Measurements from ENCODE around the gene DMBX1.

DMBX1 gene

DNA sequence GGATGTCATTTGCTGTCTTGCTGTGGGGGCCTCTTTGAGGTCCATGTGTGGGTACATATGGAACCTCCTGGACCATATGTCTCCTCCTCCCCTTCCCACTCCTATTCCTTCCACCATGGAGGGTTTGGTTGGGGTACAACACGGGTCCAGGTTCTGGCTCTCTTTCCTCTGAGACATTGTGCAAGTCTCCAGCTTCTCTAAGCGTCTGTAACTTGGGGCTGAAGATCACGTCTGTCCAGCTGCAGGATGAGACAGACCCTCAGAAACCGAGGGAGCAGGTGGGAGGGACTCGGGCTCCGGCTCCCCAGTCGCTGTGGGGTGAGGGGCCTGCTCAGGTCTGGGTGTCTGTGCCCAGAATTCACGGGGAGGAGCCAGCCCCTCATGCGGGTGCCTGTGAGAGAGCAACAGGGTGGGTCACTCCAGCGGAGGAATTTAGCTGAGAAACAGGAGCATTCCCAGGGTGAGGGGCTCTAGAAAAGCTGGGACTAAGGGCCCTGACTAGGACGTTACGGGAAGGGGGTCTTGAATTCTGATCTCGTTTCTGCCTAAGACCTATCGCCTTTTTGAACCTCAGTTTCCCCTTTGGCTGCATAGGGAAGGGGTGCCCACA is 42.0 kb upstream of the DMBX1 start:
- TF ChIP-seq, protein P1, sequence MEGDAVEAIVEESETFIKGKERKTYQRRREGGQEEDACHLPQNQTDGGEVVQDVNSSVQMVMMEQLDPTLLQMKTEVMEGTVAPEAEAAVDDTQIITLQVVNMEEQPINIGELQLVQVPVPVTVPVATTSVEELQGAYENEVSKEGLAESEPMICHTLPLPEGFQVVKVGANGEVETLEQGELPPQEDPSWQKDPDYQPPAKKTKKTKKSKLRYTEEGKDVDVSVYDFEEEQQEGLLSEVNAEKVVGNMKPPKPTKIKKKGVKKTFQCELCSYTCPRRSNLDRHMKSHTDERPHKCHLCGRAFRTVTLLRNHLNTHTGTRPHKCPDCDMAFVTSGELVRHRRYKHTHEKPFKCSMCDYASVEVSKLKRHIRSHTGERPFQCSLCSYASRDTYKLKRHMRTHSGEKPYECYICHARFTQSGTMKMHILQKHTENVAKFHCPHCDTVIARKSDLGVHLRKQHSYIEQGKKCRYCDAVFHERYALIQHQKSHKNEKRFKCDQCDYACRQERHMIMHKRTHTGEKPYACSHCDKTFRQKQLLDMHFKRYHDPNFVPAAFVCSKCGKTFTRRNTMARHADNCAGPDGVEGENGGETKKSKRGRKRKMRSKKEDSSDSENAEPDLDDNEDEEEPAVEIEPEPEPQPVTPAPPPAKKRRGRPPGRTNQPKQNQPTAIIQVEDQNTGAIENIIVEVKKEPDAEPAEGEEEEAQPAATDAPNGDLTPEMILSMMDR (IDR thresholded peaks at IDR 0.05; ENCODE audit: control insufficient read depth, extremely low read depth, insufficient read depth), result no peak
- DNase-seq (ENCODE audit: low read depth), result no peak
- no peak overlapping the region for H3K4me3 ChIP-seq (ENCODE audit: low read depth, low read length)

DNA sequence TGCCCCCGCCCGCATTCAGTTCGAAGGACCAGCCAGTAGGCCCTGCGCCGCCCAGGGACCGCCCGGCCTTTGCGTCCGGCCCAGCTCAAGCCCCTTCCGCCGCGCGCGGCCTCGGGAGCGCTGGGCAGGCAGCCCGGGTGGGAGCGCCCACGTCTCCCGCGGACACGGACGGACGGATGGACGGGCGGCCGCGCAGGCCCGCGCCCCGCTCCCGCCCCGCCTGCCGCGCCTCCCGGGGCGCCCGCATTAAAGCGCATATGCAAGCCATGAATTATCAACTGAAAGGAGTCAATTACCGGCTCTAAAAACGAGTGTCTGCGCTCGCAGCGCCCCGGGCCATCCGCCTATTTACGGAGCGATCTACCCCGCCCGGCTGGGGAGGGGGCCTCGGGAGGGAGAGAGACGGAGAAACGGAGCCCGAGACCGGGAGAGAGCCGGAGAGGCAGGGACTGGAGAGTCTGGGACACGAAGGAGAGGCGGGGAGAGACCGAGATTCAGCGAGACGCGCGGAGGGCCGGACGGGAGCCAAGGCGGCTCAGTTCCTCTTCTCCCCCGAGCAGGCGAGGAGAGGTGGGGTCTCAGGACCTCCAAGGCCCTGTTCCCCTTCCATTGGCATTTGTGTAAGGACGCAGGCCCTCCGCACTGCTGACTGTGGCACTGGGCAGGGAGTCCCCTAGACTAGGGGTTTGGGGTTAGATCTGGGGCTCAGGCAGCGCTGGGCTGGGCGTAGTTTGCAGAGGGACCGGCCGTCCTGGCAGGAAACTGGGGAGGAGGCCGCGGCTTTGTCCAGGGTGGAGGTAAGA is 41.3 kb upstream of the DMBX1 start:
- TF ChIP-seq, protein P1 (IDR thresholded peaks at IDR 0.05; ENCODE audit: control insufficient read depth, extremely low read depth, insufficient read depth), result no peak
- no peak overlapping the region for H3K4me3 ChIP-seq (ENCODE audit: low read depth, low read length)
- no peak for DNase-seq (ENCODE audit: low read depth)

DNA sequence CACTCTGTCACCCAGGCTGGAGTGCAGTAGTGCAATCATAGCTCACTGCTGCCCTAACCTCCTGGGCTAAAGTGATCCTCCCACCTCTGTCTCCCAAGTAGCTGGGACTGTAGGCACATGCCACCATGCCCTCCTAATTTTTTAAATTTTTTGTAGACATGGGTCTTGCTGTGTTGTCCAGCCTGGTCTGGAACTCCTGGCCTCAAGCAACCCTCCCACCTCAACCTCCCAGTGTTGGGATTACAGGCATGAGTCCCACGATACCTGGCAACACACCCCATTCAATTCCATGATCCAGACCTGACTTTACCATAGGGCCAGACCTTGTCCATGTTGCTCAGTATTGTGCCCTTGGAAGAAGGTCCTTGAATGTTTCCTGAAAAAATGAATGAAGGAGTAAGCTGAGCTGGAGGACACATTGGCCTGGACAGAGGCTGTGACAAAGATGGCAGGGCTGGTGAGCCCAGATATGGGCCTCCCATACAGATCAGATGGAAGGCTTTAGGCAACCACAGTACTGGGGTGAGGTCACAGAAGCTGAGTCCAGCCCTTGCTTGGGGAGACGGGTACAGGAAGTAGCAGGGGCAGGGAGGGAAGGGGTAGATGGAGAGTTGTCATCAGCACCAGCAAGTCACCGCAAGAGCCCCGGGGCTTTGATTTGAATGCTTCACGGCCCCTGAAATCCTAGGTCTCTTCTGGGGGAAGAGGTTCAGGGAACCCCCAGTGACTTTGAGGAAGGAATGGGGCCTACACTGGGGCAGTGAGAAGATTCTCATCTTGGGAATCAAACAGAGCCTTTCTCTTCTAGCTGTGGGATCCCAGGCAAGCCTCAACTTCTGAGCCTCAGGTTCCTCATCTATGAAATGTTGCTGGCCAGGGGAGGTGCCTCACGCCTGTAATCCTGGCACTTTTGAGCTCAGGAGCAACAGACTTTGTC is 40.1 kb upstream of the DMBX1 start:
- DNase-seq (ENCODE audit: low read depth), result no peak
- TF ChIP-seq, protein P1 (IDR thresholded peaks at IDR 0.05; ENCODE audit: control insufficient read depth, extremely low read depth, insufficient read depth), result no peak
- H3K4me3 ChIP-seq (ENCODE audit: low read depth, low read length), result no peak overlapping the region

DNA sequence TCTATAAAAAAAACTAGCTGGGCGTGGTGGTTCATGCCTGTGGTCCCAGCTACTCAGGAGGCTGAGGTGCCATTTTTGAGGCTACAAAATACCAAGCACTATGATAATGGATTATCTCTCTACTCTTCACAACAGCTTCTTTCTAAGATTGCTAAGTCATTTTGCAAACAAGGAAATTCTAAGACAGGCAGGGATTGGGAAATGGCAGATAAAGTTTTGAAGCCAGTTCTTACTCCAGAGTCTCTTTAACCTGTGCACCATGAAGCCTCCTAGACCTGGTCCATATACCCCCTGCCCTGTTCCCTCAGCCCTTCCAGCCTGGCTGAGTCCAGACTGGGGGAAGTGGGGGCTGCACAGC is 39.5 kb upstream of the DMBX1 start:
- no peak for DNase-seq (ENCODE audit: low read depth)
- TF ChIP-seq, protein P1 (IDR thresholded peaks at IDR 0.05; ENCODE audit: control insufficient read depth, extremely low read depth, insufficient read depth), result no peak
- no peak overlapping the region for H3K4me3 ChIP-seq (ENCODE audit: low read depth, low read length)

DNA sequence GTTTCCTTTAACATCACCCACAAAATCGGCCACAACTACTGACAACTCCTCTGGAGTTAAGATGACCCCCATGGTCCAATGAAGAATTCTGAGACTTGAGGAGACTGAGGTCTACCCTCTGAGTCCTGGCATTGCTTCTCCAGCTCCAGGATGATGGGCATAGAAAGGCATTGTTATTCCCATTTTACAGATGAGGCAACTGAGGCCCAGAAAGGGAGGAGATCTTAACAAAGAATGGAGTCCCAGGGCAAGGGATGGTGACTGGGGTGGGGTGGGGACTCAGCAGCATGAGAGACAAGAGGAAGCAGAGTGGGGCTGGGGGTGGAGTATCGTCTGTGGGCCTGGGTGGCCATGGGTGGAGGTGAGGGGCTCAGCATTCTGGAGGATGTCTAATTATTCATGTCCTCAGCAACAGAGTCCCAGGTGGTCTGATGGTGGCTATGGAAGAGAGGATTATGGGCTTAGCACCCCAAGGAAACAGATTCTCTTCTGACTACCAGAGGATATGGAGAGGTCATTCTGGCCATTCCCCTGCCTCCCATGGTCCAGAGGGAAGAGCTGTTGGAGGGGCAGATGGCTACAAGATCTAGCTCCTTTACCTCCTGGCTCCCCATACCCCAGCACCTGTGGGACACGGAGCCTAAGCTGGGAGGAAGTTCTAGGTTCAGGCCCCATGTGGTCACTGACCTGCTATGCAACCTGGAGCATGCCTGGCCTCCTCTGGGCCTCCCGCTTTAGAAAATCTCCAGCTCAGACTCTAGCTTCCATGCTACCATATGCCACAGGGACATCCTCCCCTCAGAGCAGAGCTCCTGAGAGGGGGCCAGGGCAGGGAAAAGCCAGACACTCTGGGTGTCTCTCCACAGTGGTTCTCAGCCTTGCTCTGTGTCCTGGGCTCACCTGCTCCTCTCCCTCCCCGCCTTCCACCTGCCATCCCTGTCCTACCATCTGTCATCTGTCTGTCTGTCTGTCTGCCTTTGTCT is 37.4 kb upstream of the DMBX1 start:
- TF ChIP-seq, protein P1 (IDR thresholded peaks at IDR 0.05; ENCODE audit: control insufficient read depth, extremely low read depth, insufficient read depth), result no peak
- no peak for DNase-seq (ENCODE audit: low read depth)
- no peak overlapping the region for H3K4me3 ChIP-seq (ENCODE audit: low read depth, low read length)

DNA sequence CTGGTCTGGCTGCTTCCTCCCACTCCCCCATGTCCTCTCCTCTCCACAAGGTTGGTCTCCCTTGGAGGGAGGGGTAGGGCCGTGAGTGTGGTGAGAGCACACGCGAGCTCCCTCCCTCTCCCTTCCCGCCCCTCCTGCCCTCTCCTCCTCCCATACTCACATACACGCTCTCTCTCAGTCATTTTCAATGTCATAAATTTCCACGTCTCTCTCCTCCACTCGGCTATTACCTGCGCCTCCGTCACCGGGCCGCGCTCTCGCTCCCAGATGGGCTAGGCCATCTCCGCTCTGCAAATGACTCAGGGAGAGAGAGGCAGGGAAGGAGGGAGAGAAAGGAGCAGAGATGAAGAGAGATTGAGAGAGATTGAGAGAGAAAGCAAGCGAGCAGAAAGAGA is 36.7 kb upstream of the DMBX1 start:
- no peak overlapping the region for H3K4me3 ChIP-seq (ENCODE audit: low read depth, low read length)
- TF ChIP-seq, protein P1 (IDR thresholded peaks at IDR 0.05; ENCODE audit: control insufficient read depth, extremely low read depth, insufficient read depth), result no peak
- DNase-seq (ENCODE audit: low read depth), result no peak

Data from LNCaP clone FGC (cell line).